Measurements from ENCODE around the gene GALNT10.

GALNT10 gene

GRCh38 chr5:154203798-154204578, 13.5 kb downstream of the GALNT10 start:
- no peak for DNase-seq (ENCODE audit: low spot score)

GRCh38 chr5:154205441-154206117, 15.0 kb downstream of the GALNT10 start:
- DNase-seq (ENCODE audit: low spot score) = peak; percentile 91

DNA sequence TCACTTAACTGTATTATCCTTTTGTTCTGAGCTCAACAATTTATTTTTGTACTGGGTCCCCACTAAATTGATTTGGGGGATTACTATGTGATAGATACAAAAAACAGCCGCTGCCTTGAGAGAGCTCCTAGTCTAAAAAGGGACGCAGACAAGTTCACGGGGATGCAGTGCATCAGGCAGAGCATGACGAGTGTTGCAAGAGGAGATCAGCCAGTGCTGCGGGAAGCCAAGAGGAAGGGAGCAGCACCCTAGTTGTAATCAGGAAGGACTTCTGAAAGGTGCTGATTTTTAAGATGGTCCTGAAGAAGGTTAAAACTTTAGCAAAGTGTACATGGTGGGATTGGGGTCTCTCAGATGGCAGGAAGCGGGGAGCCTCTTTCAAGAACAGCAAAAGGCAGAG, 15.8 kb downstream of the GALNT10 start:
- no peak for DNase-seq (ENCODE audit: low spot score)

DNA sequence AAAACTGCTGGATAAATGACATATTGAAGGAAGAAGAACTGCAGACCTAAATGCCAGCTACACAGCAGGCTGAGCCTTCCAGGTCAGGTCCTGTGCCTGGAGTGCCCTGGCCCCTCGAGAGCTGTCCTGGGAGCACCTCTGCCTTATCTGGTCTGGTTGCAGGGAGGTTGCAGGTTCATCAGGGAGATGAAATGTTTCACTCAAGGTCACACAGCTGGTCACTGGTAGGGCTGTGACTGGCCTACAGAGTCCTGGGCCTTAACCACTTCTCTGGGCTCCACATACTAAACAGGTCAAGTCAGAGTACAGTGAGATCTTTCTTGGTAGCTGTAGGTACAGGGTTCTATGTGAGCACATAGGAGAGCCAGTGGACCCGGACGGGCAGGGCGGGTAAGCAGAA, 16.7 kb downstream of the GALNT10 start:
- no peak for DNase-seq (ENCODE audit: low spot score)

GRCh38 chr5:154209591-154210081, 19.1 kb downstream of the GALNT10 start:
- DNase-seq (ENCODE audit: low spot score) = no peak

DNA sequence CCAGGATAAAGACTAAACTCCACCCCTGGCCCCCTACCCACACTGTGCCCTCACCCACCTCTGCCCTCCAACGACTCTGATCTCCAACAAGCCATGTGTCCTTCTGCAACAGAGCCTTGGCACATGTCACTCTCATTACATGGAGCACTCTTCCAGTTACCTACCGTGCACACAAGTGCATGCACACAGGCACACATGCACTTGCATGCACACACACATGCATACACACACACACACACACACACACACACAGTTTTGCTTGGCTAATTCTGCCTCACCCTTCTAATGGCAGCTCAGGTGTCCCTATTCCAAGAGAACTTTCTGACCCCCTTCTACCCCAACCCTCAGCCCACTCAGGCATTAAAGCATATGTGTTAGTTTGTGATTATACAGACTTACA, 19.6 kb downstream of the GALNT10 start:
- no peak for DNase-seq (ENCODE audit: low spot score)

GRCh38 chr5:154211641-154212390, 21.3 kb downstream of the GALNT10 start:
- DNase-seq (ENCODE audit: low spot score) = no peak

GRCh38 chr5:154213592-154213991, 23.1 kb downstream of the GALNT10 start:
- no peak for DNase-seq (ENCODE audit: low spot score)

DNA sequence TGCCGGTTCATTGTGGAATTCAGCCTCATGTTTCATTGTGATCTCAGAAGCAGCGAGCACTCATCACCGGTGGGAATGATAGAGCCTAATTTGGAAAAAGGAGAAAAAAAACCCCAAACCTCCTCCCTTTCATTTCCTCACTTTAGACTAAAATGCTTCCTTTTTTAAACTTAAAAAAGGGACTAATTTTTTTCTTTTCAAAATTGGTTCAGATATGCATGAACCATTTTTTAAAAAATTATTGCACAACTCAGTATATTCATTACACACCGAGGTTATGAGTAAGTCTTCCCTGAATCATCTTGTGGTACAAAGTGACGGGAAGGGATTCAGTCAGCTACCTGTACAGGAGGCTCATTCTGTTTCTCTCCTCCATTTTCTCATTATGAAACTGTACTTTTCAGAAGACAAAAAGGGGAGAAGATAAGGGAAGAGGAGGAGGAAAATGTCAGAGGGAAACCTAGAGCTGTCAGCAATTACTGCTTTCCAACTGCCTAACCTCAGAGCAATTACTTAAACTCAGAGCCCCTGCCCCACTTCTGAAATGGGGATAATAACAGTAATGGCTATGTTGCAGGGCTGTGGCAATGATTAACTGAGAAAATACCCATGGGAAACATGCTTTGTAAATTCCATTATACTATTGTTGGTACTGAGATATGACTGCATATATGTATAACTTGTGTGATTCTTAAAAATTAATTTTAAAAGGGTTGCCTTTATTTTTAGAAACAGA, 24.0 kb downstream of the GALNT10 start:
- DNase-seq (ENCODE audit: low spot score) = no peak

- DNase-seq (ENCODE audit: low spot score) = no peak
These were observed 25.2 kb downstream of the GALNT10 start for GRCh38 chr5:154215571-154216325.

- DNase-seq (ENCODE audit: low spot score) = no peak
These were observed 26.9 kb downstream of the GALNT10 start for GRCh38 chr5:154217462-154217861.

DNA sequence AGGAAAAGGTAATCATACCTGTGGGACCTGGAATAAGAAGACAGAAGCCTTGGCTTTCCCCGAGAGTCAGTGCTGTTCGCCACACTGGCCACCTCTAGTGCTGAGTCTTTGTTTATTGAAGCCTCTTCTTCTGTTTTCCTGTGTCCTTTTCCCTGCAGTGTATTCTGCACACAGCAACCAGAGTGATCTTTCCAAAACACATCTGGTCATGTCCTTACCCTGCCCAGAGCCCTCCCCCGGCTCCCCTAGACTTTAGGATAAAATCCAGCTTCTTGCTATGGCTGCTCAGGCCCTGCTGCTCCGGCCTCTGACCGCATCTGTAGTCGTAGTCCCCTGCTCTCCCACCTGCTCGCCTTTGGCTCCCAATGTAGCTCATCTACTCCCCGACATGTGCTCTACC, 28.3 kb downstream of the GALNT10 start:
- DNase-seq (ENCODE audit: low spot score) = no peak

- no peak for DNase-seq (ENCODE audit: low spot score)
These were observed 30.1 kb downstream of the GALNT10 start for GRCh38 chr5:154220625-154221024.

- no peak for DNase-seq (ENCODE audit: low spot score)
These were observed 30.9 kb downstream of the GALNT10 start for GRCh38 chr5:154221371-154221896.

- no peak for DNase-seq (ENCODE audit: low spot score)
These were observed 31.9 kb downstream of the GALNT10 start for GRCh38 chr5:154222414-154222813.

DNA sequence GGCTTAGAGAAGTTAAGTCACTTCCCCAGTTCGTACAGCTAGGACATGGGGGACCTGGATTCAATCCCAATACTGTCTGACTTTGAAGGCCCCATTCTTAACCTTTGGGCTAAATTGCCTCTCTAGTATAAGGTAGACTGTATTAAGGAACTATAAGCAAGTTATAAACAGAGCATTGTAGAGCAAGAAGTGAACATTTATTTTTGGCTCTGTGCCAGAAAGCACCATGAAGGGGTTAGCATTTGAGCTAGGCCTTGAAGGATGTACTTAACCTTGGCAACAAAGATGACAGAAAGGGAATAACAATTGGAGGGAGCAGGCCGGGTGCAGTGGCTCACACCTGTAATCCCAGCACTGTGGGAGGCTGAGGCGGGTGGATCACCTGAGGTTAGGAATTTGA, 32.8 kb downstream of the GALNT10 start:
- DNase-seq (ENCODE audit: low spot score) = peak; percentile 33

DNA sequence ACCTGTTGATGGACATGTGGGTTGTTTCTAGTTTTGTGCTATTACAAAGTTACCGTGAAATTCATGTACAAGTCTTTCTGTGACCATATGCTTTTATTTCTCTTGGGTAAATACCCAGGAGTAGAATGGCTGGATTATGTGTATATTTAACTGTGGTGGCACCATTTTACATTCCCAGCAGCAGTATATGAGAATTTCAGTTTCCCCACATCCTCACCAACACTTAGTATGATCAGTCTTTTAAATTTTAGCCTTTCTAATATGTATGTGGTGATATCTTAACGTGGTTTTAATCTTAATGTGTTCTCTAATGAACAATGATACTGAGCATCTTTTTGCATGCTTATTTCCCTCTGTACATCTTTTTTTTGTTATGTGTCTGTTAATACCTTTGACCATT, 36.6 kb downstream of the GALNT10 start:
- DNase-seq (ENCODE audit: low spot score) = no peak

- no peak for DNase-seq (ENCODE audit: low spot score)
These were observed 38.2 kb downstream of the GALNT10 start for GRCh38 chr5:154228696-154229095.

DNA sequence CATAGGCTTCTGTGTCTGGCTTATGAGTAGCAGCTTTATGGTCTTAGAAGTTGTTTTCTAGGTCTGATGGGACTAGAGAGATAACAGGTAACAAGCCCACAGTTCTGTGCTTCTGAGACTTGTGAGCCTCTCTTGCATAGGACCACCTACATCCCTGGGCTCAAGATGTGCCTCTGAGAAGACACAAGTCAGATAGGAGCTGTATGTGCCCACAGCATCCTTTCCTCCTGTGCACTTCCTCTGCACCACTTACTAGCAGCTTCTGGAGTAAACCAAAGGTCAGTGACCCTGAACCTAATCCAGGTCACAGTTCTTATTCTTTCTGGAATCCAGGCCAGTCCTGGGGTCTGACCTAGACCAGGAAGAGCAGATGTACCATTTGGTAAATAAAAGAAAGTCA, 40.0 kb downstream of the GALNT10 start:
- DNase-seq (ENCODE audit: low spot score) = no peak

GRCh38 chr5:154234551-154234950, 44.0 kb downstream of the GALNT10 start:
- DNase-seq (ENCODE audit: low spot score) = peak; percentile 19

GRCh38 chr5:154236011-154236410, 45.5 kb downstream of the GALNT10 start:
- no peak for DNase-seq (ENCODE audit: low spot score)

Measured in hematopoietic multipotent progenitor cell treated with erythropoietin and hydrocortisone succinate and interleukin-3 and kit ligand, for 15 days (in vitro differentiated cells).